Measurements from ENCODE around the gene EPB41L4B.

DNA sequence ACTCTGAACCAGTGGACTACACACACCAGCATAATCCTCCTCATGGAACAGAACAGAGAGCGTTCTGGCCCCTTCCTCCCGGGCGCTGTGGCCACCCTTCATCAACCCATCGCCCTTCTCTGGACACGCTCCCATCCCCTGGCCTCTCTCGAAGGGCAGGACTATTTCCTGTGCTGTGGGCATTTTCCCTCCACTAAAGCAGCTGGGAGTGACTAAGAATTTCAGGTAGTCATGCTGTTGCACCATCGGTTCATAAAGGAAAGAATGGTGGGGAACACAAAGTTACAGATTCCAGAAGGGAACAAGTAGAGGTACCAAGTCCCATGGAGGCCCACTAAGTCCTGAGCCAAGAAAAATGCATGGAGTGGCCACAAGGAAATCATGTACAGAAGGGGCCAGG is 68.6 kb downstream of the EPB41L4B start:
- TF ChIP-seq, protein P1, sequence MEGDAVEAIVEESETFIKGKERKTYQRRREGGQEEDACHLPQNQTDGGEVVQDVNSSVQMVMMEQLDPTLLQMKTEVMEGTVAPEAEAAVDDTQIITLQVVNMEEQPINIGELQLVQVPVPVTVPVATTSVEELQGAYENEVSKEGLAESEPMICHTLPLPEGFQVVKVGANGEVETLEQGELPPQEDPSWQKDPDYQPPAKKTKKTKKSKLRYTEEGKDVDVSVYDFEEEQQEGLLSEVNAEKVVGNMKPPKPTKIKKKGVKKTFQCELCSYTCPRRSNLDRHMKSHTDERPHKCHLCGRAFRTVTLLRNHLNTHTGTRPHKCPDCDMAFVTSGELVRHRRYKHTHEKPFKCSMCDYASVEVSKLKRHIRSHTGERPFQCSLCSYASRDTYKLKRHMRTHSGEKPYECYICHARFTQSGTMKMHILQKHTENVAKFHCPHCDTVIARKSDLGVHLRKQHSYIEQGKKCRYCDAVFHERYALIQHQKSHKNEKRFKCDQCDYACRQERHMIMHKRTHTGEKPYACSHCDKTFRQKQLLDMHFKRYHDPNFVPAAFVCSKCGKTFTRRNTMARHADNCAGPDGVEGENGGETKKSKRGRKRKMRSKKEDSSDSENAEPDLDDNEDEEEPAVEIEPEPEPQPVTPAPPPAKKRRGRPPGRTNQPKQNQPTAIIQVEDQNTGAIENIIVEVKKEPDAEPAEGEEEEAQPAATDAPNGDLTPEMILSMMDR (conservative IDR thresholded peaks at IDR 0.05 in 1 of 2, IDR thresholded peaks at IDR 0.05 in 1 of 2; ENCODE audit: extremely low read depth in 1 of 2, insufficient read depth in 1 of 2, low read depth in 1 of 2, low read length in 2 of 2) = no peak
- no peak for TF ChIP-seq EZH2 (IDR thresholded peaks at IDR 0.05; ENCODE audit: borderline replicate concordance, low read length)
